ENCODE data around the gene TSHZ2.
"Not testable (repeated sequence)": the region's sequence is repeated elsewhere in the genome, so short reads cannot be mapped to it uniquely, and the experiment has no call there.

The TSHZ2 gene

DNA sequence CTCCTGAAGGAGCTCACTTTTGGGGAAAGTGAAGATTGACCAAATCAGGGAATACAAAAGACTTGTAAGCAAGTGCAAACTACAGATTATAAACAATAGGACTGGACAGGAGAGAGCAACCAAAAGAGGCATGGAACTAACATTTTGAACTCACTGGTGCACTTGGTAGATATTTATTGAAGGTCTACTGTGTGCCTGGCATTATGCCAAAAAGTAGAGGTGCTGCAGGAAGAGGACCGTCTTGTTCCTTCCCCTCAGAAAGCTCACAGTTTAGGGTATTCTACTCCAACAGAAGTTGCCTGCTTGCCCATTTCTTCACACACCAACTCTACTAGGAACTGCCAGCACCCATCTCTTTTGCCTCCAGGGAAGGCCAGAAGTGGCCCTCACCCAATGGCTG lies 10.0 kb upstream of the TSHZ2 start:
- no peak for DNase-seq

DNA sequence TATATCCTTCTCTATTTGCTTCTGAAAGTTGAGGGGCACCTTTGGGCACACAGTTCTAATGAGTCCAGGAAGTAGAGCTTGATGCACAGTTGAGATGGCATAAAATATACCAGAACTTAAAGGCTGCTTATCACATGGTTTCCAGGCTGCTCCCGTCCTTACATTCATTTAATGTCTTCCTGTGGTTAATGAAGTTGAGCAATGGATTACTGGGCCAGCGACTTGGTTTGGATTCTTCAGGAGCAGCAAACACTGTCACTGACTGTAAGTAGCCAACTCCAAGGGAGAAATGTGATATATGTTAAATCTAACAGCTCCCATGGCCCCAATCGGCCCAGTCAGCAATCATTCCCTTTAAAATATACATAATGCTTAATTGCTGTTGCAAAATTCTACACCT lies 9.0 kb upstream of the TSHZ2 start:
- DNase-seq, result no peak

DNA sequence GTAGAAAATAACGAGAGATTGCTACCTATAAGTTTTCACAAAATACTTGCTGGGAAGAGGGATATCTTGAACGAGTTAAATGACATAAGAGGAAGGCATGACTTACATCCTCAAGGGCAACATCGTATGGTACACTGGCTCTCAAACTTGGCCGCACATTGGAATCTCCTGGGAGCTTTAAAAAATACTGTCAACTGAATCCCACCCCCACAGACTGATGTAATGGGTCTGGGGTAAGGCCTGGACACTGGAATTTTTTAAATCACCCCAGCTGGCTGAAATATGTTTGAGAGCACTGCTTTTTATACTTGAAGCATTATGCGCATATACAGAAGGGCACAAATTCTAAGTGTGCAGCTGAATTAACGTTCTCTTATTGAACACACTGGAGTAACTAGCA lies 8.0 kb upstream of the TSHZ2 start:
- no peak for DNase-seq

DNA sequence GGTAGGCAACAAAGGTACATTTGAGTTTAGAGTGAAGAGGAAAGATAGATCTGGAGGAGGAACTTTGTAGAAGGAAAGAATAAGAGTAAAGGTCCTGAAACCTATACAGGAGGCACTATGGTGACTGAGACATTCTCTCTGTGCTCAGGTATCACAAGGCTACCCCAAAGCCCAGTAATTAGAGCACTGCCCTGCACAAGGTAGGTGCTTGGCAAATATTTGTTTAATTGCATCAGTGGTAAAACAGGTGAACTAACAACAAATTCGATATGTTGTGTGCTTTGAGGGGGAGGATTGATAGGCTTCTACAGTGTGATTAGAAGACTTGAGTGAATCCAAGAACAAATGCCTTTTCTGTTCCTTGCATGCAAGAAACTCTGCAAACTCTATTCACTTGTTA lies 6.8 kb upstream of the TSHZ2 start:
- DNase-seq, result no peak

DNA sequence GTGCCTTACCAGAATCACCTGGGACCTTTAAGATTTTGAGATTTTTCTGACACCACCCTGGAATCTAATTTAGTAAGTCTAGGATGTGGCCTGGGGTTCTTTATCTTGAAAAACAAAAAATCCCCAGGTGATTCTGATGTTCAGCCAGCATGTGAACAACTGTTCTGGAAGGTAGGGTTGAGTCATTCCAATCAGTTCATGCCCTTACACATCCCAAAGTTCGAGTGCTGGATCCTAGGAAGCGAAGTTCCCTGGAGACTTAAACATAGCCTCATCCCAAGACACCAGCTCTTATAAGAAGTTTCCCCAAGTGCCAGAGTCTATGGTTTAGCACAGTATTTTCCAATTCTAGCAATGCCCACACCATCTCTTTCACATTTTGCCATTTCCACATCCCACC lies 6.3 kb upstream of the TSHZ2 start:
- DNase-seq, result no peak

DNA sequence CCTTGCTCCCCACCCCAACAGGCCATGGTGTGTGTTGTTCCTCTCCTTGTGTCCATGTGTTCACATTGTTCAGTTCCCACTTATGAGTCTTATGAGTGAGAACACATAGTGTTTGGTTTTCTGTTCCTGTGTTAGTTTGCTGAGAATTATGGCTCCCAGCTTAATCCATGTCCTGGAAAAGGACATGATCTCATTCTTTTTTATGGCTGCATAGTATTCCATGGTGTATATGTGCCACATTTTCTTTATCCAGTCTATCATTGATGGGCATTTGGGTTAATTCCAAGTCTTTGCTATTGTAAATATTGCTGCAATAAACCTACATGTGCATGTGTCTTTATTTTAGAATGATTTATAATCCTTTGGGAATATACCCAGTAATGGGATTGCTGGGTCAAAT lies 5.6 kb upstream of the TSHZ2 start:
- DNase-seq, result not testable (repeated sequence)

DNA sequence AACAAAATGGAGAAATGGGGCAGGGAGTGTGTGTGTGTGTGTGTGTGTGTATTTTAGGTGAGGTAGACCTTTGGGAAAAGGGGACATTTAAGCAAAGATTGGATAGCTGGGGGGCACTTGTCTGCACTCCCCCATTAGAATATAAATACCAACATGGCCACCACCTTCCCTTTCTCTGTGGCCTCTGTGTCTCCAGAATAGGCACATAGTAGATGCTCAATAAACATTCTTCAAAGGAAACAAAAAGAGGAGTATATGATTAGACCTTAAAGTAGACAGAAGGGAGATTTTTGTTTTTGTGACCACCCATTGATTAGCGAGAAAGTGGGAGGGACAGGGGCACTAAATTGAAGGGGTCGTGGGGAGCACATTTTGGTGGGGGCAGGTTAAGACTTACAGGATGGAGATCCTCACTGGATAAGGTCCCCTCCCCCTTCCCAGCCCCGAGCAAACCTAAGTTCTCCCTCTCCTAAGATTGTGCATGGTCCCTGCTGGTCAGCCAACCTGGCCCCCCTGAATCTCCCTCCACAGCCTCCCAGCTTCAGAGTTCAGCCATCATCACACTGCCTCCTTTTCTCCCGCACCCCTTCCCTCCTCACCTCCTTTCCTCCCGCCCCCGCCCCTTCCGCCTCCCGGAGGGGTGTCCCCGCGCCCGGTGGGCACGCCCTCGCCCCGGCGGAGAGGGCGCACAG lies 514 bp upstream of the TSHZ2 start:
- DNase-seq, result no peak

DNA sequence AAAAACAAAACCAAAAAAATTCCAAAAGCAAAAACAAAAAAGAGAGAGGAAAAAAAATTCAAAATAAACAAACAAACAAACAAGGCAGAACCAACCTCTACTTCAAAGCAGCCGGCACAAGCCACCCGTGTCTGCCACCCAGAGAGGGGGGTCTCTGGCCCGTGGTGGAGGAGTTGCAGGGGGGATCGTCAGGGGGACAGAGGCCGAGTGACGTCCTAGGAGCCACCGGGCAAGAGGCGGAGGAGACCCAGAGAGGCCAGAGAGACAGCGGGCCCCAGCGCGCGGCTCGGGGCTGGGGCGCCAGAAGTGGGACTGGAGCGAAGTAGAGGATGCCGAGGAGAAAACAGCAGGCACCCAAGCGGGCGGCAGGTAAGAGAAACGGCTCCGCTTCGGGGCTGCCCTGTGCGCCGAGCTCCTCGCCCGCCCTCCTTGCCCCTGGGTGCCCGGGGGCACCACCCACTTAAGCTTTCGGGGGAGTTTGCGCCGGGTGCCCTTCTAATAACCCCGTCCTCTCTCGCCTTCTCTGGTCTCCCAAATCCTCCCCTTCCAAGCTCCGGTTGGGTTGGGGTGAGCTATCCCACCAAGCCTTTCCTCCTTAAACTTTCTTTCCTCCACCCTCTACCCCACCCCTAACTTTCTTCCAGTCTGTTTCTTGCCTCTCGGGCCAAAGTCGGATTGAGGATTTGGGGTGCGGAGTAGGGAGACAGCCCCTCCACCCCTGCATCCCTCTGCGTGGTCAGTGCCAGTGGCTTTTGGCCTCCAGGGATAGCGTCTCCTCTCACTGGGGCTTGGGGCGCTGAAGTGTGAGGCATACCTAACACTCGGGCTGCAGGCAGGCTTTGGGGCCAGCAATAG lies 1.0 kb downstream of the TSHZ2 start:
- DNase-seq, result no peak

DNA sequence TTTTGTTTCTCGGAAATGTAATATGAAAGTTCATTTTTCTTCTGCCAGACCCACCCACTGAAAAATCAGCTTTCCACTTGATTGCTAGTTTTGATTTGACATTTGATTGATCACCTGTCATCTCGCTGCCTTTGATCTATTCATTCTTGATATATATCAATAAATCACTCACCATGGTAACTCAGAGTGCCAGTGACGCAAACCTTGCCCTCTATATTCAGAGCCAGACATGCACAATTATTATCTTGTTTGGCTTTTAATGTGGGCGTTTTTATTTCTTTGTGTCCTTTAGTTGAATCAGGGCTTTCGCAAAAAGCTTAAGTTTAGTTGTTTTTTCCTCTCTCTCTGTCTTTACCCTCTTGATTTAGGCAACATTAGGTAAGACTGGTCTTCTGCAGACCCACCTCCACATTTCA lies 2.0 kb downstream of the TSHZ2 start:
- no peak for DNase-seq

DNA sequence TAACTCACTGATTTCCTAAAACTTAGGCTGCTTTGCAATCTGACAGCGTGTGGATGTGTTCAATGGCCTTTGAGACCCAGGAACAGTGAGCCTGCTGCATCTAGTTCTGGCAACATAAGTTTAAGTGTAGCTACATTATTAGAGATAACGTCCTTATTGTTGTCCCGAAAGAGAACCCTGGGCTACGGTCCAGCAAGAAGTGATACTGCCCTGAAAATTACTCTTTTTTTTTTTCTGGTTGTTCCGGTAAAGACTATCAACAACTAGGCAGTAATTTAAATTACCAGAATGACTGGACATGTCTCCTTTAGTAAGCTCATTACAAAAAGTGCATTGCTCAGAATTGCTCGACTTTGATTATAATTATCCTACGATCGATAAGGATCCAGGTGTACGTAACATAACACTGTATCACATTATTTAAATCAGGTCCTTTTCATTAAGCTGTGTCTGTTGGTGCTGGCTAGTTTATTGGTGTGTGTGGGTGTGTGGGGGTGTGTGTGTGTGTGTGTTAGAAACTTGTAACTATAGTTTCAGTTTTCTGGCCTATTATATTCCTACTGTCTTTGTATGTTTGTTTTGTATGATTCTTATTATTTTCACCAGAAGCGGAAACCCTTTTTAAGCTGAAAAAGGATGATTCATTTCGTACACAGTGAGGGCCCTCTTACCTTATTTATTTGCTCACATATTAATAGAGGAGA lies 3.0 kb downstream of the TSHZ2 start:
- DNase-seq, result no peak

DNA sequence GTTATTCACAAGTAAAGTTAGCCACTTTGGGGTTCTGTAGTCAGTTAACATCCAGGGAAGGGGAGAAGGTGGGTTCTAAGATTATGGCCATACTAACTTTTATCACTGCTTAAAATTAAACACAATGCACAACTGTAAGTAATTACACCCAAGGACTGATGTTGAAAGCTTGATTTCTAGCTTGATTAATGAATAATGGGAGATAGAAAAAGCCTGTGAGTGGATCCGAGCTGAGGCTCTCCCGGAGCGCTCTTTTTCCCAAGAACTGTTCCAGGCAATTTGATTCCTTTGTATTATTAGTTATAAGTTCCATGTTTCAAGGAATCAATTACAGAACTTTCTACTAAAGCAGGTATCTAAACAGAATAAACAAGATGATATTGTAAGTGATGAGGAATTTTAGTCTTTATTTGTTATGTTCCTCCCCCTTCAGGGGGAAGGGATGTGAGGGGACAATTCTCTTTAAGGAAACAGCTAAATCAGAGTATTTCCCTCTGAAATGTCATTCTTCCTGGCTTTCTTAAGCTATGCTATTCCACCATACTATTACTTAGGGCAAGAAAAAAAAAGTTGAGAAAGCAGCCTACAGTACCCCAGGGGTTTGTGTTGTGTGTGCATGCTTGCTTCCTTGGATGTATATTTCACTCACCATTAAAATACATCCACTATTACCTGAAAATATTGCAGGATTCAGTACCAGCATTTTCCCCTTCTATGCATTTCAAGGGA lies 3.8 kb downstream of the TSHZ2 start:
- no peak for DNase-seq

DNA sequence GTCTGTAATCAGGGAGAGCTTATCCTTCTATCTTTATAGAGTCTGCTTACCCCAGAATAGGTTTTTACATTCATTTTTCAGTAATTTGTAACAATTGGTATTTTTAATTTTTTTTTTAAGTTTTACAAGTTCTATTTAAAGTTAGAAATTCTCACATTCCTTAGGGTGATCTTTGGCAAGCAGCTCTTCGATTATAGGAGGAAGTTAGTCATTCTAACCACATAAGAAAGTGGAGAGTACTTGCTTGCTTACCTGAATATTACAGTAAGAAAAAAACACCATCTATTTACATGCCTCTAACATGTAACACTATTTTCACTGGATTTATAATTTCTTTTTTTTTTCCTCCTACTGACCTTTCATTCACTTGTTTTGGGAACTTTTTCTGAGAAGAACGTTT lies 6.7 kb downstream of the TSHZ2 start:
- no peak for DNase-seq

DNA sequence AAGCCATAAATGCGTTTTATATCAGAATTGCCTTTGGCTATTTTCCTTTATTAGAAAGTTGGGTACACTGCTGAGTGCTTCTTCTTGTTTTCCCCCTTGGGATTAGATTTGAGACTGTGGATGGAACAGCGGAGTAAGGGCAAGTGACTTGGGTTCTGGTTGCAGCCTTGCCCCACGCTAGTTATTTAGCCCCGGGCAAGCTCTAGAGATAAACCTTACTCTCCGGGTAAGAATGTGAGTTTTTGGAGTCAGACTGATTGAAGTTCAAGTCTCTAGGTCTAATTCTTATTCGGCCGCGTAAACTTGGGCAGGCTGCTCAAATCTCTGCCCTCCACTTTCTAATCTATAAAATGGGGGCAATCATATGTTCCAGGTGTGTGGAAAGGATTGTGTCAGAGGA lies 8.9 kb downstream of the TSHZ2 start:
- DNase-seq, result no peak

DNA sequence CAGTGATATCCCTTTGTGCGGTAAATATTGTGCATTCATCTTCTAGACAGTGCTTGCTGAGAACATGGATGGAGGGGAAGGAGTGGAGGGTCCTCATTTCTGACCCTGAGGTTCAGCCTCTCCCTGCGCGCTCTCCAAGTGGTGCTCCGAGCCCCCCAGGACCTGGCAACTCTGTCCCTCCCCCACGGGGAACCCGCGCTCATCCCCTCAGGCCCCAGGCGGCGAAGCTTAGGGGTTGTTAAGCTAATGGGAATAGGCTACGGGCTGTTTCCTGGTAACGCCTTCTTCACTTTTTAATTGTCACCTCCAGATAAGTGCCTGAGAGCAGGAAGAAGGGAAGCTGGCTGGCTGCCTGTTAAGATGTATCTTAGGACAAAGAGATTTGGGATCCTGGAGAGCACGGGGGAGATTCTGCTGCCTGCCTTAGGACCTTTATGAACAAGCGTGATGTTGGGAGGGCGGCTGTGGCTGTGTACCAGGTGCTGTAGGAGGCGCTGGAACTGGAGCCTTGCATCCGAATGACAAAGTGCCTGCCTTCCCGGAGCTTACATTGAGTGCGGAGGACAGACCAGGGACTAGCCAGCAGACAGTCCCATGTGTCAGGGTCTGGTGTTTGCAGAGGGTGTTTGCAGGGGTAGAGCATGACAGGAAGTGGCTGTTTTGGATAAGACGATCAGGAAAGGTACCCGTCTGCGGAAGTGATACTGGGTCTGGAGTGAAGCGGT lies 11.7 kb downstream of the TSHZ2 start:
- DNase-seq, result no peak

DNA sequence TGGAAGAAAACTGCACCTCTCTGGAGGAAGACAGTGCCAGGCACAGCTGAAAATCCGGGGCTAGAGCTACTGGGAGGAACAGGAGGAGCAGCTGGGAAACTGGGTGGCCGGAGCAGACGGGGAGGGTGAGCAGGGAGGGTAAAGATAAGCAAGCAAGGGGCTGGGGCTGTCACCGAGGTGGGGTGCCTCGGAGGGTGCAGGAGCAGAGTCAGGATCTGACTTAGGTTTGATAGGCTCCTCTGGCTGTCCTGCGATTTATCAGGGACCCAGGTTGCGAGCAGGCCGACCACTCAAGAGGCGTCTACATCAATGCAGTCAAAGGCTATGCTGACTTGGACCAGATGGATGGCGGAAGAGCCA lies 12.3 kb downstream of the TSHZ2 start:
- no peak for DNase-seq

DNA sequence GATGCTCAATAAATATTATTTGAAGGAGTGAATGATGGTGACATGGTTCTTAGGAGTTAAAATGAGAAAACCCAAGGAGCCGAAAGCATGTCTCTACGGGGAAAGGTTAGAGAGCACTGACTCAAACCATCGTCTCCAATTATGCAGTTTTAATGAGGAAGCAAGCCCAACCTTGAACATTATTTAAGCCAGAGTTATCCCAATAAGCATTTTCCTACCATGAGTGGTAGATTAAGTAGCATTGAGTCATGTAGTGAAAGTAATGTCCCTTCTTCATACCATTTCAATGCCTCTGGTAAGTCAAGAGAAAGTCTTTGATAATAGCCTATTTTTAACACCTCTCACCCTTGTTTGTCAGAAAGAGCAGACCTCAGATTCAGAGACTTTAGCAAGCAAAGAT lies 13.5 kb downstream of the TSHZ2 start:
- DNase-seq, result no peak

DNA sequence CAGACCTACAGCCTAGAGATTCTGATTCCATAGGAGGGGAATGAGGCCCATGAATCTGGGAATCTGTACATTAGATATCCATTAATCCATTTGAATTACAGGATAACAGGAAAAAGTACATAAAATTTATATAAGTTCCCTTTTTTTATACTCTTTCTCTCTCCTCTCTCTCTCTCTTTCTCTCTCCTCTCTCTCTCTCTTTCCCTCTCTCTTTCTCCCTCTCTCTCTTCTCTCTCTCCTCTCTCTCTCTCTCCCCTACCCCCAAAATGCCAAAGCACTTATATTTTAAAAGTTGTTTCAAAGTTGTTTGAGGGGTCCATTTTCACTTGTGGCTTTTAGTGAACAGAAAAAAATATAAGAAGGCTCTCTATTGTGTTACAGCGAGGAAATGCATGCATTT lies 15.1 kb downstream of the TSHZ2 start:
- no peak for DNase-seq

DNA sequence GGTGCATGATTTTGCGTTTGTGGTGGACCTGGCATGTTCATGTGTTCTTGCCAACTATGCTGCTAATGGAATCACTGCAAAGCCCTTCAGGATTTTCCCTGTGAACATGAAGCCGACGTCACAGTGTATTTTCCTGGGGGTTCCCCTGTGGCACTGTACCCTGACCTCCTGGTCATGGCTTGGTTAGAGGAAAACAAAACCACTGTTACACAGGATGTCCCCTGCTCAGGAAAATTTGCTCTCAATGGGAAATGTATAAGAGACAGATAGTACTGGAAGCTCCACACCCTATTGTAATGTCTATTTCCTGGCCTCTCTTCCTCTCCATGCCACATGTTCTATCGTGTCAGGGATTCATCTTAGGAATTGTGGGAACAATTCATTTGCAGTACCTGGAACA lies 19.7 kb downstream of the TSHZ2 start:
- no peak for DNase-seq

DNA sequence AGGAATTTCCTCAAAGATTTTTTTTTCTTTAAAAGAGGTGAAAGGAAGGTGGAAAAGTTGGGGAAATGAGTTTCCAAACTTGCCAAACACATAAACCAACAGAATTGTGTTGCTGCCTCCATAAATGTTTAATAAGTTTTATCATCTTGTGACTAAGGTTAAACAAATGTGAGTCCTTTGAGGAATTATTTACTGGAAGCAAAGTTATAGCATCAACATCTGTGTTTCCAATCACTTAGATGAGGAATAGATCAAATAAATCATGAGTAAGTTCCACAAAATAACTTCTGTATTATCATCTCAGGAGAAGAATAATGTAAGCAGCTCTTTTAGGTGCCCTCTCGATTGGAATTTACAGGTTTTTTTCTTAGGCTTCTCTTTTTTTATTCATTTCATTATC lies 20.5 kb downstream of the TSHZ2 start:
- DNase-seq, result no peak

DNA sequence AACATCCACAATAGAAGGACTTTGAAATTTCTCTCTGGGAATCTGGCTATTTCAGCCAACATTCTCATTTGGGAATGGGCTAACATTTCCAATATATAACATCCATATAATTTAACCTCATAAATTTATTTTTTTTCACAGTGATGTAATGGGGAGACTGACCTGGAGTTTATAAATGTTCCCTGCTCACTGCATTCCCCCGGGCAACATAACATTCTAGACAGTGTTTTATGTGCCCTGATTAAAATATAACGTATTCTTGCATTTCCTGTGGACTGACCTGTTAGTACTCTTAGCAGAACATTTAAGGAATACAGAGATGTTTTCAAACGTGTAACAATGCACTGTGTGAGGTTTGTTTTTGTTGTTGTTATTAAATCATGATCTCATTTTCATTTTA lies 20.9 kb downstream of the TSHZ2 start:
- DNase-seq, result no peak

DNA sequence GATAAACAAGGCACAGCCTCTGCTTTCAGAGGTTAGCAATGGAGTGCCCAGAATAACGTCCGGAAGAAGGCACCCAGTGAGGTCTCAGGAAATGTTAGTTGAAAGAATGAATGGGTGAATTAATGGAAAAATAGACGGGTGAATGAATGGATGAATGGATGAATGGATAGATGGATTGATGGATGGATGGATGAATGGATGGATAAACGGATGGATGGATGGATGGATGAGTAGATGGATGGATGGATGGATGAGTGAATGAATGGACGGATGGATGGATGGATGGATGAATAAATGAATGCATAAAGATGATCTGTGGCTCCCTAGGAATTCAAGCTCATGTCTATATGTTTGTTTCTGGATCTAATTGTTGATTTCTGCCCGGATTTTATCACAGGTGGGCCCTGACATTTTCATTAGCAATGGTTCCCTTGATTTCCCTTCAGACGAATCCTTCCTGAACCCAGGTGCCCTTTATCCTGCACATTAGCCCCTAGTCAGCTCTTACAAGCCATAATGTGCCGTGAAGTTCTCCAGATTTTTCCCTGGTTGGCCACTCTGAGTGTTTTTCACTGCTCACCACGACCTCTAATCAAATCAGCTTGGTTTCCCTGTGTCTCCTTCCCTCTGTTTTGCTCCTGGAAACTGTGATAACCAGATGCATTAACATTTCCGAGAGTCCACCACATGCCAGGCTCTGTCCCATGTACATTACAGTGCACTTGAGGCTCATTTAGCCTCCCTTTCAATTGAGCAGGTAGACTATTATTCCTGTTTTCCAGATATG lies 22.2 kb downstream of the TSHZ2 start:
- no peak for DNase-seq

DNA sequence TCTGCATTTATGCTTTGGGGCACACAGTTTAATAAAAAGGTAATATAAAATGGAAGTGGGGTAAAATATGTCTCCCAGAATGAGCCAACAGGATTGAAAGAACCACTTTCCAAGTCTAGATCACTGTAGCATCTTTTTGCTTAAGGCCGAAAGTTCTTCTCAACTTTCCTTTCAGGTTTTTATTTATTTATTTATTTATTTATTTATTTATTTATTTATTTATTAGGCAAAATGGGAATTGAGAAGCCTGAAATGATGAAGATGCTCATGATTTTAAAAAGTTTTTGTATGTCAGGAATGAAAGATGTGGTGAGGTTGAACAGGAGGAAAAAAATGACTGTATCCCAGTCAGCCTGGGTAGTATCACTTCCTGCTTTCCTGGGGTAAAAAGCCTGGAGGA lies 24.0 kb downstream of the TSHZ2 start:
- DNase-seq, result no peak
